T-helper 9 cell (primary cell): Measurements from ENCODE around the gene KCNK3.
"Not testable (repeated sequence)": the region's sequence is repeated elsewhere in the genome, so short reads cannot be mapped to it uniquely, and the experiment has no call there.

Source experiments
- DNase-seq: peaks from one replicate; pipeline ENCODE4 v3.0.0-alpha.2; 2020

KCNK3 gene

GRCh38 chr2:26759845-26760244 lies 67.3 kb downstream of the KCNK3 start:
- no peak for DNase-seq

GRCh38 chr2:26760991-26761390 lies 68.5 kb downstream of the KCNK3 start:
- not testable (repeated sequence) for DNase-seq

DNA sequence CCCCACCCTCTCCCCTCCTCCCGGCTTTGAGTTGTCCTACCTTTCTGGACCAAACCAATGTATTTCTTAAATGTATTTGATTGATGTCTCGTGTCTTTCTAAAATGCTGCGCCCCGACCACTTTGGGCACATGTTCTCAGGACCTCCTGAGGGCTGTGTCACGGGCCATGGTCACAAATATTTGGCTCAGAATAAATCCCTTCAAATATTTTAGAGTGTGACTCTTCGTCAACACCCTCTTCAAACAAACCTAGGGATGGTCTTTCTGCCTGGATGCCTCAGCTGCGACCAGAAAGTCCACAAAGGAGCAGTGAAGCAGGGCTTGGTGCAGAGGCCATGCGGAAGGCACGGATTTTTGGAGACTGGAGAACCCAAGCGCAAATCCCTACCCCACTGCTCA lies 70.5 kb downstream of the KCNK3 start:
- DNase-seq = no peak

- peak; percentile 81 for DNase-seq
Measured at GRCh38 chr2:26764078-26764887, 71.8 kb downstream of the KCNK3 start, which contains the start of gene SLC35F6. Gene SLC35F6 (plus strand): TSS chr2:26764284. CDS start chr2:26764350, 66 bp downstream.

DNA sequence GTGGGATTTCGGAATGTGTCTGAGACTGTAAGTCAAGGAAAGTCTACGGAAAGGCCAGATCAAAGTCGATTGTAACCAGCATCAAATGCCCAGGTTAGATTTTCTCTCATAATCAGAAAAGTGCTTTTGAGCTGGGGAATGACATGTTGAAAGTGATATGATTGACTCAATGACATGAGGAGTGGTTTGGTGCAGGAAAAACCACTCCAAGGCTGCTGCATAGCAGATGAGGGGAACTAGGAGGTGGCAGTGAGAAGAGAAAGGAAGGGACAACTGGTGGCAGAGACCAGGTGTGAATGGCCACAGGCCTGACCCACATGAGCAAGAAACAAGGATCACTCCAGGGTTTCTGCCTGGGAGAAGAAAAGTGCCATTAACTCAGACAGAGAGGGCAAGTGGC lies 72.4 kb downstream of the KCNK3 start:
- no peak for DNase-seq

DNA sequence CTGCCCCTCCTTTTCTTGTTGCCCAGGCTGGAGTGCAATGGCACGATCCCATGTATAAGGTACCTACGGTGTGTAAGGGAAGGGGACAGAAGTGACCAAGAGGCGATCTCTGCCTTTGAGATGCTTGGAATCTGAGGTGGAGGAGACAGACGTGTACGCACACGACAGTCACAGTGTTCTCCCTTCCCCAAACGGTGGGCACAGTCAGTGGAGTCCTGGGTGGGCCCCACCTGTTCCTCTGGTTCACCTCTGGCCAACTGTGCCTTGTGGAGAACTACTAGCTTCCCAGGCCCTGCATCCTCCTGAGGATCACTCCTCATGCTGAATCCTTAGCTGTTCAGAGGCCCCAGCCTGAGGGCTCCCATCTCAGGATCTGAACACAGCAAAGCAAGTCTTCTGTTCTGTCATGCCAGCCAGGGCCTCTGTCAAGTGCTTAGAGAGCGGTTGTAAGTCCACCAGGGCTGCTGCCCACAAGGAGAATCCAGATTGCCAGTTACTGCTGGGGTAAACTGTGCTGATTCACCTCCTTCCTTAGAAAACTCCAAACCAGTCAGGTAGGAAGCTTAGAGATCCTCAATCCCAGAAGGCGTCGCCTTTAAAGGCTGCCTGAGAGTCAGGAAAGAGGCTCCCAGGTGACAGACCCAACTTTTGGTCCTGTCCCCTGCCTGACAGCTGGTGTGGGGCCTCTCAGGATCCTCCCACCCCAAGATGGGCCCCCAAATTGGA lies 73.1 kb downstream of the KCNK3 start:
- no peak for DNase-seq

DNA sequence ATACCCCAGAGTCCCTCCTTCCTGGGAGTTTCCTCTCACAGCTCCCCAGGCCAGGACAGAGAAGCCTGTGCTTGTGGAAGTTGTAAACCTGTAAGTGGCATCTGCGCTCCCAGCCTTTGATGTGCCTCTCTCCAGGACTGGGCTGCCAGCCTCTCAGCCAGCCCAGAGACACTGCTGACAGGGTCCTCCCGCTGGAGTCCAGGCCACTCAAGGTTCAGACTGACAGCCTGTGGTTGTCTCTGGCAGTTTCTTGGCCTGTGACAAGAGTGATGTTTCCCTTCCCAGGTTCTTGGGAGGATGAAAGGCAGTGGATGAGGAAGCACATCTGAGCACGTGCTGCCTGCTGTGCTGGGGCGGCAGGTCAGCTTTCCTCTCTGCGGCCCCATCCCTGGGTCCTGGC lies 74.6 kb downstream of the KCNK3 start:
- no peak for DNase-seq

DNA sequence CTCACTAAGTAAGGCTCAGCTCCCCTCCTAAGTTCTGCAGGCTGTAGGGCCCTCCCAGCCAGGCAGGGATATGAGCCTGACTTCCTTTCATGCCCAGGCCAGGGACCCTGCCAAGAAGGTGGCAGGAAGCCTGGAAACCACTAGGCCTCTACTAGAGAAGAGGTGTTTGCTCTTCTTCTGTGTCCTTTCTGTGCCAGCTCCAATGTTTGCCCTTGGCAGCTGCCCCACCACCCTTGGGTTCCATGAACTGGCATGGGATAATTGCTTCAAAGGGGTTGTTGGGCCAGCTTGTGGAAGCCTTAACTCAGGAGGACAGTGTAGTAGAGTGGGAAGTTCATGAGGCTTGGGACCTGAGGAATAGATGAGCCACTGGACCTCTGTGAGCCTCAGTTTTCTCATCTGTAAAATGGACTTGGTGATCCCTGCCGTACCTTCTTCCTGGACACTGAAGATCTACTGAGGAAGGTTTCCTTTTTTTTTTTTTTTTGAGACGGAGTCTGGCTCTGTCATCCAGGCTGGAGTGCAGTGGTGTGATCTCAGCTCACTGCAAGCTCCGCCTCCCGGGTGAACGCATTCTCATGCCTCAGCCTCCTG lies 75.5 kb downstream of the KCNK3 start:
- DNase-seq = no peak

GRCh38 chr2:26768759-26769088 lies 76.2 kb downstream of the KCNK3 start:
- no peak for DNase-seq

- DNase-seq = no peak
Measured at GRCh38 chr2:26769089-26769761, 76.7 kb downstream of the KCNK3 start.

DNA sequence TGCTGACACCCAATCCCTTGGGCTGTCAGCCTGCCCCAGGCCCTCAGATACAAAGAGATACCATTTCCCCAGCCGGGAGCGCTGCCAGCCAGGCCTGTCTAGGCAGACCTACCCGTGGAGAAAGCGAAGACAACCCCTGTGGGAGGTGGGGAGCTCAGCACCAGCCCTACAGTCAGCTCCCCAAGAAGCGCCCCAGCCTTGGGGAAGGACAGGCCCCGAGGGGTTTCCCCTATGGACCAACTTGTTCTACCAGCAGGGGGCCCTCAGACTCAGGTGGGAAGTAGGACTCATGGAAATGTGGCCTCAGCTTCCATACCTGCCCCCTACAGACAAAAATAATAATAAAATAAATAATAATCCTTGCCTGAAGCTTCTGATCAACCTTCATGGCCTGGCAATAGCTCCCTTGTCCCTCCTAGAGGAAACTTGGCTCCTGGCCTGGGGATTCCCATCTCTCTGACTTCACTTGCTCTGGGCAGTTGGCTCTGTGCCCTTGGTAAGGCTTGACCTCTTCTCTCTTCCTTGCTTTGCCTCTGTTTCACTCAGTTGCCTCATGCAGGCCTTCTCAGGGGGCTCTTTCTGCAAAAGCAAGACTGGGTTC lies 78.6 kb downstream of the KCNK3 start:
- DNase-seq = no peak

DNA sequence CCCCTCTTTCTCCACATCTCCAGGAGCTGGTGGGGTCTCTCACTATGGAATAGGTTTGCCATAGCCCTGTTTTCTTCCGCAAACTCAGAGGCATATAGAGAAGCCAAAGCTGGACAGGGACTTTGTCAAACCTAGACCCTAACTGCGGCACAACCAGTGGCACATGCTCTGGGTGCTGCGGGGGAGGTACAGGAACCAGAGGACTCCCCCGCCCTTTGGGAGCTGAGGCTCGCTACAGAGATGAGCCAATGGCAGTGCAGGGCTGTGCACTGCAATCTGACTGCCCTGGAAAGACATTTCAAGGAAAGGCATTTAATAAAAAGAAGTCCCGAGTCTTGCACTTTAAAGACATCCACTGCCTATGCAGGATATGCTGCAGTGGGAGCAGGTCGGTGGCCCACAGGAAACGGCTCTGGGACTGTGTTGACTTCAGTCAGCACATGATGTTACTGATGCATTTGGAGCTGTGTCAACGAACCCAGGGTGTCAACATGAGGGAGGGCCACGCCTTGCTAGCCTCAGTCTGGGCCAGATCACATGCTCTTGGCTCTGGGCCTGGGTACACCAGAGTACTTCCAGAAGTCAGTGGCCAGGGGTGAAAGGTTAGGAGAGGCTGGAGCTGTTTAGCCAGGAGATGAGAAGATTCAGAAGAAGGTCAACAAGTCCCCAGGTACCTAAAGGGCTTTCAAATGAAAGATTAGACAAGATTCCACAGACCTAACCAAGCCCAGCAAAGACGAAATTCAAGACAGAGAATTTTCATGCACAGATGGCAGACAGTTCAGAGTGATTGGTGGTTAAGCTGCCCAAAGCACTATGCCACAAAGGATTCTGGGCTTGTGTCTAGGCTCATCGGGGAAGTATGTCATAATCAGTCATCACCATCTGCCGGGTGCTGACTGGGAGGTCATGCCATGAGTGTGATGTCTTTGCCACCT lies 79.8 kb downstream of the KCNK3 start:
- peak; percentile 15 for DNase-seq

- DNase-seq = no peak
Measured at GRCh38 chr2:26776195-26776800, 83.8 kb downstream of the KCNK3 start.

GRCh38 chr2:26778098-26778497 lies 85.6 kb downstream of the KCNK3 start:
- no peak for DNase-seq

- DNase-seq = no peak
Measured at GRCh38 chr2:26778507-26778906, 86.0 kb downstream of the KCNK3 start.

DNA sequence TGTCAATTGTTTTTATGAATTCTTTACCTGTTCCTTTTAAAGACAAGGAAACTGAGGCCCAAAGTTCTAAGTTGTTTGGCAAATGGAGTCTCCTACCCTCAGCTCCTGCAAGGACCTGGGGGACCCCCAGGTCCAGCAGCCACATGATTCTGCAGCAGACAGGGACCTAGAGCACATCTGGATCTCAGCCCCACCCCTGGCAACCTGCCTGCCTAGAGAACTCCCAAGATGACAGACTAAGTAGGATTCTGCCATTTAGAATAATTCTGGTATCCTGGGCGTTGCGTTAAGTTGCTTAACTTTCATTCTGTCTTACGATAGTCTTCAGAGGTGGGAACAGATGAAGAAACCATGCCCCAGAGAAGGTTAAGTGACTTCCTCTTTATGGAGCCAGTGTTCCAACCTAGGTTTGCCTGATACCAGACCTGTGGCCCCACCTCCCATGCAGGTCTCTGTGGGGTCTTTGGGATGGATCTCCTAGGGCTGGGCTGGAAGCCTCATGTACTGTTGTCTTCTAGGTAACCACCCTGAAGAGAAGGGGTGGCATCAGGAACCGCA lies 87.8 kb downstream of the KCNK3 start:
- DNase-seq = no peak
